Ascending aorta (tissue), 2 donors: ENCODE results near the gene EFCAB9. TPM values are rescaled to one million over a fixed set of nuclear protein-coding genes. Genes with fewer than 3 reads are reported as not detected.
"Not testable (repeated sequence)": the region's sequence is repeated elsewhere in the genome, so short reads cannot be mapped to it uniquely, and the experiment has no call there.

Experiments used
- DNase-seq, 2 donors: peaks; one replicate each; pipeline ENCODE4 v3.0.0-alpha.2; 2019; ENCODE audit warnings: low spot score in 2 of 2
- H3K27ac ChIP-seq, 2 donors: fragments of 200-600 bp; sonication (generic); one replicate each; pipeline ENCODE4 v1.5.1; 2016 to 2017; ENCODE audit warnings: mild to moderate bottlenecking in 1 of 2
- H3K27me3 ChIP-seq: fragments of 200-600 bp; sonication (generic); one replicate; pipeline ENCODE4 v1.5.1; 2017
- H3K36me3 ChIP-seq, 2 donors: fragments of 200-600 bp; sonication (generic); one replicate each; pipeline ENCODE4 v1.5.1; 2016
- H3K4me1 ChIP-seq, 2 donors: fragments of 200-600 bp; sonication (generic); one replicate each; pipeline ENCODE4 v1.5.1; 2016 to 2017; ENCODE audit warnings: mild to moderate bottlenecking in 1 of 2
- H3K4me3 ChIP-seq, 2 donors: fragments of 200-600 bp; sonication (generic); one replicate each; pipeline ENCODE4 v1.5.1; 2016 to 2017; ENCODE audit warnings: mild to moderate bottlenecking in 1 of 2
- H3K9me3 ChIP-seq, 2 donors: fragments of 200-600 bp; sonication (generic); one replicate each; pipeline ENCODE4 v1.5.1; 2016
- CTCF ChIP-seq, 3 experiments: fragments of 200-600 bp in 2 of 3; fragments of 450-650 bp in 1 of 3; sonication (generic) in 2 of 3; IDR thresholded peaks; one replicate each; pipeline ENCODE4 v1.5.1; 2016 to 2019; ENCODE audit warnings: antibody characterized with exemption in 3 of 3, mild to moderate bottlenecking in 1 of 3, moderate library complexity in 1 of 3
- intact Hi-C: fragments of 100-400 bp; cut with DNase I; formaldehyde crosslinking; loops from one replicate; pipeline ENCODE4 v1.15.1; 2023
- total RNA-seq: library from RNA; depleted of rRNA; stranded (reverse); fragments of >200 nt; gene quantifications from one replicate; pipeline ENCODE4 v1.1.0, GENCODE V29; 2016

The EFCAB9 gene
- total RNA-seq, 1 donor from 2014 or later = not detected

DNA sequence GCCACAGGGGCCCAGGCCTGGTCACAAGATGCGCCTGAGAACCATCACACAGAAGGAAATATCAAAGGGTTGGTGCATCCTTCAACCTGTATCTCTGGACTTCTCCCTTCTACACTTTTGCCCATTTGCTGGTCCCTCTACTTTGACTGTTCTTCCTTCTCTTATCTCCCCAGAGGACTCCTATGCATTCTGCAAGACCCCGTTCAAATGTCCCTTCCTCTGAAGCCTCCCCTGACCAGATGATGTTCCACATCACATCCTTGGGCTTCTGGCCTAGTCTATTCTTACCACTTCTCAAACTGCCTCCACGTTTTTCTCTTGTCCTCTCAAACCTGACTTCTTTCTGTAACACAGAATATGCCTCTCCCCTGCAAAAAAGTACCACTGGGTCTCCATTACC lies 40.3 kb upstream of the EFCAB9 start:
- no peaks in the 10 kb centered on the region for H3K9me3 ChIP-seq
- no peak for TF ChIP-seq CTCF (IDR thresholded peaks at IDR 0.05)
- H3K4me1 ChIP-seq = no peaks in the 10 kb centered on the region
- no peak for DNase-seq
- no peaks in the 10 kb centered on the region for H3K27me3 ChIP-seq
- intact Hi-C loops = no loop called here
- H3K4me3 ChIP-seq = no peak overlapping the region
- H3K36me3 ChIP-seq = peaks cover 9 to 13% of the 10 kb centered on the region in 2 donors
- no peak overlapping the region for H3K27ac ChIP-seq

DNA sequence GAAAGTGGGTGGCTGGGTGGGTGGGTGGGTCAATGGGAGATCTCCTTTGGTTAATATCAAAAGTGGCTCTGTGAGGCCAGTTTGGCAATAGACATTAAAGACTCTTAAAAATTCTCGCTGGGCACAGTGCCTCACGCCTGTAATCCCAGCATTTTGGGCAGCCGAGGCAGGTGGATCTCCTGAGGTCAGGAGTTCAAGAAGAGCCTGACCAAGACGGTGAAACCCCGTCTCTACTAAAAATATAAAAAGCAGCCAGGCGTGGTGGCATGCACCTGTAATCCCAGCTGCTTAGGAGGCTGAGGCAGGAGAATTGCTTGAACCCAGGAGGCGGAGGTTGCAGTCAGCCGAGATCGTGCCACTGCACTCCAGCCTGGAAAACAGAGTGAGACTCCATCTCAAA lies 38.9 kb upstream of the EFCAB9 start:
- peaks cover 9 to 13% of the 10 kb centered on the region in 2 donors for H3K36me3 ChIP-seq
- intact Hi-C loops, DNase-seq, H3K4me3 ChIP-seq, H3K27ac ChIP-seq, H3K27me3 ChIP-seq, H3K9me3 ChIP-seq, H3K4me1 ChIP-seq: not testable (repeated sequence)

DNA sequence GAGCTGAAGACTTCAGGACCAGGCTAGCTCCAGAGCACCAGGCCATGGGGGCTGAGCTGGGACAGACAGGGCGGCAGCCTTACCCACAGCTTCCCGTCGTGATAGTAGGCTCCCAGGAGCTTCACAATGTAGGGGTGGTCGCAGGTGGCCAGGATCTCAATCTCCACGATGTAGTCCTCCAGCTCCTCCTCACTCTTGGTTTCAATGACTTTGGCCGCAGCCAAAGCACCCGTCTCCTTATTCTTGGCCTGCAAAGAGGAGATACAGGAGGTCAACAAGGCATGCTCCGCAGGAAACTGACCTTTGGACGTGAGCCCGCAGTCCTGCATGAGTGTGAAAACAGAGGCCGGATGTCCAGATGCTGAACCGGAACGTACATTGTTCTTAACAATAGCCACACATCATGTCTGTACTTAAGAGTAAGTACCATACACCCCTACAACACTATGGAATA lies 37.4 kb upstream of the EFCAB9 start:
- no peak for DNase-seq
- H3K36me3 ChIP-seq = peaks cover 9 to 13% of the 10 kb centered on the region in 2 donors
- no peaks in the 10 kb centered on the region for H3K4me1 ChIP-seq
- H3K4me3 ChIP-seq = no peak overlapping the region
- no peaks in the 10 kb centered on the region for H3K9me3 ChIP-seq
- H3K27me3 ChIP-seq = no peaks in the 10 kb centered on the region
- intact Hi-C loops = no loop called here
- no peak overlapping the region for H3K27ac ChIP-seq
- no peak for TF ChIP-seq CTCF (IDR thresholded peaks at IDR 0.05)

DNA sequence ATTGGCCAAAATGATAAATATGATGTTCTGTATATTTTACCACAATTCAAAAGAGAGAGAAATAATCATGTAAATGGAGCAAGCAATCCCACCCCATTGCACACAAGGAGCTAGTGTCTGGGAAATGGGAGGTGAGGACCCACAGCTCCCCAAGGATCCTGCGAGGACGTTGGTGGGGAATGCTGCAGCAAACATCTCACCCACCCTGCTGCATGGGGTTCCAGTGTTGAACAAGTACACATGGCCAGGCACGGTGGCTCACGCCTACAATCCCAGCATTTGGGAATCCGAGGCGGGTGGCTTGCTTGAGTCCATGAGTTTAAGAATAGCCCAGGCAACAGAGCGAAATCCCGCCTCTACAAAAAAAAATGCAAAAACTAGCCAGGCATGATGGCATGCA lies 35.0 kb upstream of the EFCAB9 start:
- H3K27me3 ChIP-seq = no peaks in the 10 kb centered on the region
- intact Hi-C loops = no loop called here
- no peaks in the 10 kb centered on the region for H3K4me1 ChIP-seq
- H3K4me3 ChIP-seq = no peak overlapping the region
- no peak overlapping the region for H3K27ac ChIP-seq
- no peak for TF ChIP-seq CTCF (IDR thresholded peaks at IDR 0.05)
- no peak for DNase-seq
- no peaks in the 10 kb centered on the region for H3K9me3 ChIP-seq
- peaks cover 9 to 13% of the 10 kb centered on the region in 2 donors for H3K36me3 ChIP-seq

DNA sequence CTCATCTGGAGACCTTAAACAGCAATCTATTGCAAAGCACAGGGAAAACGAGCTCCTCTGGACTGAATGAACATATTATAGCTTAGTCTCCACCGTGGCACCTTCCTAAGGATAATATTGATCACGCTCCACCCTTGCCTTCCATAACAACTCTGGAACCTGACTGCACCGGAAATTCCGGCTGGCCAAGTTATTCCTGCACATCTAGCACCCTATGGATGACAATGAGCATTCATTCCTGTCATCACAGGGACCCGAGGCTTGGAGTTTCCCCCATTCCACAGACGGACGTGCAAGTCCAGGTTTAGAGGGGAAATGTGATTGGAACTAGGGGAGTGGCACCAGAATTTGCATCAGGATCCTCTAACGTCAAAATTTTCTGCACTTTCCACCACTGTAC lies 33.5 kb upstream of the EFCAB9 start:
- TF ChIP-seq CTCF (IDR thresholded peaks at IDR 0.05) = no peak
- Histone ChIP-seq H3K4me3 (no peak overlapping the region), H3K36me3 (peaks cover 9% of the 10 kb centered on the region in 2 donors), H3K27me3 (no peaks in the 10 kb centered on the region), H3K4me1 (no peaks in the 10 kb centered on the region), H3K9me3 (no peaks in the 10 kb centered on the region), H3K27ac (no peak overlapping the region)
- intact Hi-C loops = no loop called here
- DNase-seq = no peak

GRCh38 chr5:172162323-172162986 lies 31.5 kb upstream of the EFCAB9 start:
- intact Hi-C loops = no loop called here
- DNase-seq = no peak
- Histone ChIP-seq H3K4me1 (no peaks in the 10 kb centered on the region), H3K27ac (no peak overlapping the region), H3K9me3 (no peaks in the 10 kb centered on the region), H3K27me3 (no peaks in the 10 kb centered on the region), H3K4me3 (no peak overlapping the region), H3K36me3 (no peaks in the 10 kb centered on the region)
- no peak for TF ChIP-seq CTCF (IDR thresholded peaks at IDR 0.05)
